ENCODE data around the gene S100G. TPM values are rescaled to one million over a fixed set of nuclear protein-coding genes. Genes with fewer than 3 reads are reported as not detected.

S100G gene
- total RNA-seq, 1 donor from 2014 or later: not detected

Other genes with a start within 250 kb of the S100G start
- 5.0 and 6.3 TPM in 2 replicates for gene CTPS2, start 62.5 kb downstream of the S100G start, total RNA-seq
- gene SYAP1, start 69.5 kb downstream of the S100G start, total RNA-seq: 17.0 and 17.2 TPM in 2 replicates
- gene TXLNG, start 136.3 kb downstream of the S100G start, total RNA-seq: 12.6 and 13.3 TPM in 2 replicates
- 140 and 151 TPM in 2 replicates for gene RBBP7, start 220.2 kb downstream of the S100G start, total RNA-seq